HEK293T (cell line): ENCODE measurements around the gene SMPX.
"Not testable (repeated sequence)": the region's sequence is repeated elsewhere in the genome, so short reads cannot be mapped to it uniquely, and the experiment has no call there.

Source experiments
- BHLHE40 ChIP-seq: fragments of 450-650 bp; IDR thresholded peaks from 2 replicates; pipeline ENCODE4 v1.6.1; 2016; ENCODE audit warnings: mild to moderate bottlenecking, moderate library complexity, borderline replicate concordance
- ELF4 ChIP-seq: fragments of 450-650 bp; IDR thresholded peaks from 2 replicates; pipeline ENCODE4 v1.6.1; 2017; ENCODE audit warnings: antibody characterized with exemption
- FOXK2 ChIP-seq: fragments of 450-650 bp; IDR thresholded peaks from 2 replicates; pipeline ENCODE4 v1.6.1; 2016; ENCODE audit warnings: mild to moderate bottlenecking
- FOXM1 ChIP-seq: fragments of 450-650 bp; IDR thresholded peaks from 2 replicates; pipeline ENCODE4 v1.6.1; 2017; ENCODE audit warnings: mild to moderate bottlenecking, borderline replicate concordance
- HDGF ChIP-seq: fragments of 450-650 bp; IDR thresholded peaks from 2 replicates; pipeline ENCODE4 v1.6.1; 2017; ENCODE audit warnings: antibody characterized with exemption, borderline replicate concordance
- ZNF384 ChIP-seq: fragments of 450-650 bp; IDR thresholded peaks from 2 replicates; pipeline ENCODE4 v1.6.1; 2016

DNA sequence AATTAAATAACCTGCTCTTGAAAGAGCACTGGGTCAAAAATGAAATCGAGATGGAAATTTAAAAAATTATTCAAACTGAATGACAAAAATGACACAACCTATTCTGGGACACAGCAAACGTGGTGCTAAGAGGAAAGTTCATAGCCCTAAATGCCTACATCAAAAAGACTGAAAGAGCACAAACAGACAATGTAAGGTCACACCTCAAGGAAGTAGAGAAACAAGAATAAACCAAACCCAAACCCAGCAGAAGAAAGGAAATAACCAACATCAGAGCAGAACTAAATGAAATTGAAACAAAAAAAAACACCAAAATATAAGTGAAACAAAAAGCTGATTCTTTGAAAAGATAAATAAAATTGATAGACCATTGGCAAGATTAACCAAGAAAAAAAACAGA, 15.1 kb upstream of the SMPX start:
- TF ChIP-seq FOXK2, ELF4, BHLHE40, HDGF, FOXM1, ZNF384: not testable (repeated sequence)
